ENCODE measurements around the gene ENAH.
"Not testable (repeated sequence)": the region's sequence is repeated elsewhere in the genome, so short reads cannot be mapped to it uniquely, and the experiment has no call there.

Gene ENAH

GRCh38 chr1:225642177-225642576, 10.7 kb downstream of the ENAH start:
- no peak for DNase-seq

DNA sequence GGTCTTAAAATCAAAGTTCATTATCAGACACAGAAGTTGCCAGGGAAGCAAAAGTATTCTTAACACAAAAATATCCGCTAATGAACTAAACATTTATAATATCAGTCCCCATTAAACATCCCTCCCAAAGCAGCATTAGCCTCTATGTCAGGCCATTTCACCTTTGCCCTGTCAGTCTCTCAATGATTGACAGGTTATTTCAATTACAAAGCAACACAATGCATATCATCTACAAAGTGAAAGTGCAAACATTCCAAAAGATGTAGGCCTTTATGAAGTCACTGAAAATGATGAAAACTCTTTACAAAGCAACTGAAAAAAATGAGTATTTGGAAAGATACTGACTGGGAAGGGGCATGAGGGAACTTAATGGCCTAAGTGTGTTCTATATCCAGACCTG, 14.1 kb downstream of the ENAH start:
- DNase-seq: no peak

- no peak for DNase-seq
Measured at GRCh38 chr1:225637651-225638199, 15.2 kb downstream of the ENAH start.

- not testable (repeated sequence) for DNase-seq
Measured at GRCh38 chr1:225636992-225637391, 15.9 kb downstream of the ENAH start.

- no peak for DNase-seq
Measured at GRCh38 chr1:225635649-225636048, 17.3 kb downstream of the ENAH start.

DNA sequence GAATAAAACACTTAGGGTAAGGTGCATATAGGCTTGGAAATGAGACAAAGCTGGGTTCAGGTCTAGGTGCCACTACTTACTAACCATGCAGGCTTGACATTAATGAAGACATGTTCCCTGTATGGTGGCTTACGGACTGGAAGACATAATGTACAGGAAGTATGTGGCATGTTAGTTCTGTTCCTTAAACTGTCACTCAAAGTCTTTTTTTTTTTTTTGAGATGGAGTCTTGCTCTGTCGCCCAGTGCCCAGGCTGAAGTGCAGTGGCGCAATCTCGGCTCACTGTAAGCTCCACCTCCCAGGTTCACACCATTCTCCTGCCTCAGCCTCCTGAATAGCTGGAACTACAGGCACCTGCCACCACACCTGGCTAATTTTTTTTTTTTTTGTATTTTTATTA, 20.1 kb downstream of the ENAH start:
- not testable (repeated sequence) for DNase-seq

- DNase-seq: no peak
Measured at GRCh38 chr1:225631021-225631663, 21.8 kb downstream of the ENAH start.

- no peak for DNase-seq
Measured at GRCh38 chr1:225629483-225629882, 23.4 kb downstream of the ENAH start.

GRCh38 chr1:225628794-225629193, 24.1 kb downstream of the ENAH start:
- not testable (repeated sequence) for DNase-seq

DNA sequence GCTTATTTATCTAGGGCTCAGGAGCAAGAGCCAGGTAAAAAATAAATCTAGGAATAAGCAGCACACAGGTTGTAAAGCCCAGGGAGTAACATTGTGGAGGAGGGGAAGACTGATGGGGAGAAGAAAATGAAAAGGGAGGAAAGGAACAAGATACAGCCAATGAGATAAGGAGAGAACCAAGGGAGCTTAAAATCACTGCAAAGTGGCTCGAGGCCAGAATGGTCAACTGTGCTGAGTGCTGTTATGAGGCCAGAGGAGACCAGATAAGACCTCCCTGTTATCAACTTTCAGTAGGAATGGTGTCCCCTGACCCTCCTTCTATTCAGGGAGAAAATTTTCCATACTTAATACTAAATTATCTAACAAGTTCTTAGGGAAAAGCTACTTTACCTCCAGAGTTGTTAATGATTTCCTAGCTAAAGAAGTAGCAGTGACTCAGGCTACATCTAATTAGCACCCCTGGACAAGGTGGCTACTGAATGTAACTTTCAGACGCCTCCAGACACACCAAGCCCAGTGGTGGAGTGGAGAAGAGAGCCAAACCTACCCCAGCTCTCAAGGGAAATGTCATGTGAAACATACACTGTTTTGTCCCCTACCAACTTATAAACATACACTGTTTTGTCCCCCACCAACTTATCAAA, 25.5 kb downstream of the ENAH start:
- DNase-seq: no peak

- no peak for DNase-seq
Measured at GRCh38 chr1:225626698-225627097, 26.2 kb downstream of the ENAH start.

DNA sequence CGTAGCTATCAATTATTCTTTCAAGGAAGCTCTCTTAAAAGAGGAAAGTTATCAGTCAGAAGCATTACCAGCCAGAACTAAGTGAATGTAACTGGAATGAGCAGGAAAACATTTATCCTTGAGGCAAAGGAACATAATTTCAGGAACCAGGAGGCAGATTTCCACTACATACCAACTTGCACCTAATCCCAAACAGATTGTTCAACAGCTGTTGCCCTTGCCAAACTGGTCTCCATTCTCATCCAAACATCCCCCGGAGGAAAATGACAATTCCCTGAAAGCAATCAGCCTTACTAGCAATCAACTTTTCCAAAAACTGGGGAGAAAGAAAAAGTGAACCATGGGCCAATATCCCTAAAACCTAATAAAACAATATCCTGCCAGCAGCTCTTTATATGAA, 35.0 kb downstream of the ENAH start:
- DNase-seq: no peak

DNA sequence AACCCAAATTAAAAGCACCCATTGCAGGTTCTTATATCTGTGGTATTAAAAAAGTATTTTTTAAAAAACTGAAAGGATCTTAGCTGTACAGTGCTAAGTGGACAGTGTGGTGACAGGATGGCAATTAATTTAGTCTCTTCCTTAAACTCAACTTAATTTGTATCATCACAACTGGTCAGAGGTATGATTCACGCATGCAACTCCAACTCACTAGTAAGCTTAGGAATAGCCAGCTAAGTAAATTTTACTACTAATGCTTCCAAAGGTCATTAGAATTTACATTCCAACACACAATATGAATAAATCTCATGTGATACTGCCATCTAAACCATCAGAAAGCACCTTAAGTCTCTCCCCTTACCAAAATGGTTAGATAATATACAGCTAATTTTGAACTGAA, 35.4 kb downstream of the ENAH start:
- no peak for DNase-seq

- DNase-seq: not testable (repeated sequence)
Measured at GRCh38 chr1:225615403-225615790, 37.5 kb downstream of the ENAH start.

GRCh38 chr1:225613006-225613405, 39.9 kb downstream of the ENAH start:
- DNase-seq: no peak

DNA sequence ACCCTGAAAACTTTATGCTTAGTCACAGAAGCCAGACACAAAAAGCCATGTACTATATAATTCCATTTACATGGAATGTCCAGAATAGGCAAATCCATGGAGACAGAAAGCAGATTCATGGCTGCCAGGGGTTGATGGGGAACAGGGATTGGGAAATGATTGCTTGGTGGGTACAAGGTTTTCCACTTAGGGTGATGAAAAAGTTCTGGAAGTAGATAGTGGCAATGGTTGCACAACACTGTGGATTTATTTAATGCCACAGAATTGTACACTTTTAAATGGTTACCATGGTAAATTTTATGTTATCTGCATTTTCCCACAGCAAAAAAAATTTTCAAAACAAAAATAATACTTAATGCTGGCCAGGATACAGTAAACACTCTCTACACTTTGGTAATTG, 40.6 kb downstream of the ENAH start:
- DNase-seq: no peak

DNA sequence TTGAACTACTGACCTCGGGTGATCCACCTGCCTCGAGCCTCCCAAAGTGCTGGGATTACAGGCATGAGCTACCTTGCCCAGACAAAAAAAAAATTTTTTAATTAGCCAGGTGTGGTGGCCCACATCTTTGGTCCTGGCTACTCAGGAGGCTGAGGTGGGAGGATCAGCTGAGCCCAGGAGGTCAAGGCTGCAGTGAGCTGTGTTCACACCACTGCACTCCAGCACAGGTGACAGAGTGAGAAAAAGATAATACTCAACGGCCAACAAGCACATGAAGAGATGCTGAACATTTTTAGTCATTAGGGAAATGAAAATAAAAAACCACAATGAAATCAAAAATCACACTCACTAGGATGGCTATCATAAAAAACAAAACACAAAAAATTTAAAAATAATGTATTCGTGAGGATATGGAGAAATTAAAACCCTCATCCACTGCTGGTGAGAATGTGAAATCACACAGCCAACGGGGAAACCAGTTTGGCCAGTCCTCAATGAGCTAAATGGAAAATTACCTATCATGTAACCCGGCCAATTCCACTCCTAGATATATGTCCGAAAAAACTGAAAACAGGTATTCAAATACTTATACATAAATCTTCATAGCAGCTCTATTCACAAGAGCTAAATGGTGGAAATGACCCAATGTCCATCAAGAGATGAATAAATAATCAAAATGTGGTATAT, 41.2 kb downstream of the ENAH start:
- no peak for DNase-seq

DNA sequence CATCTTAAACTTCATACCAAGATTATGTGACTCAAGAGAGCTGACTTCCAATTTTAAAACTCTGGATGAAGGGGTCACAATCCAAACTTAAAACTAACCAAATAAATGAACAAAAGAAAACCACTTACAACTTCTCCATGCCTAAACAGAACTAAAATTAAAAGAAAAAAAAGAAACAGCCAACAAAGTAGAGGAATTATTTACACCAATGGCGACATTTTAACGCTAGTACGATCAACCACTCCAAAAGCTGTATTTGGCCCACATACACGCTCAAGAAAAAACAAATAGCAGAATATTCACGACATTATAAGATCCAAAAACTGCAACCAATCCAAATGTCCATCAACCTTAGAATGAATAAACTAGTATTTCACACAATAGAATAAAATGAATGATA, 42.4 kb downstream of the ENAH start:
- DNase-seq: no peak

GRCh38 chr1:225608014-225608796, 44.7 kb downstream of the ENAH start:
- no peak for DNase-seq

GRCh38 chr1:225607355-225607754, 45.6 kb downstream of the ENAH start:
- DNase-seq: no peak

DNA sequence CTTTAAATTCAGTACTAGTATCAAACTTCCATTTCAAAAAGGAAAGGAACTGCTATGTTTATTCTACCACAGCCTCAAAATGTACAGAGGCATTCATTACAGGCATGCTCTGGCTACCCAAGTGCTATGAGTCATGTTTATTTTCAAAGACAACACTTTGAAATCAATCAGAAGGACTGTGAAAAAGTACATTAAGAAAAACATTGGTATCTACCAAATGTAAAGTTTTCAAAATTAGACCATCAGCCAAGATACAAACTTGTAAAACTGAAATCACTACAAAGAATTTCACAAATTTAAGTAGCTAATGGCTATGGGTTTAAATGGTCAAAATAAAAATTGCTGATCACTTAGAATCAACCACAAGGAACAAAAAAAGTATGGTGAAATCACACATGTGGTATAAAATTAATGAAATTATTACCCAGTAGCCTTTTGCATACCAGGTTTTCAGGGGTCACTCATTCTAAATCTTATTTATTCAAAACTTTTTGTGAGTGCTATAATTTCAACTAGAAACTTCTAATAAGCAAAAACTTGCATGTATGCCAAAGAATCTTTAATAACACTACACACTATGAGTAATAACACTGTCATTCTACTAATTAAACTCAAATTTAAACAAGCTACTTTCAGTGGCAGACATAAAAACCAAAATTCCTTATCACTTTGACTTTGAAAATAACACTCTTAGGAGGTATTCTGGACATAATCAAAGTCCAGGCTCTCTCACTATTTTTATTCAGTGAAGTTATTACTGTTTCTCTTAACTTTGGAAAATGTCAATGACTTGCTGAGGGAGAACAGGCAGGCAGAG, 49.2 kb downstream of the ENAH start:
- no peak for DNase-seq

- DNase-seq: no peak
Measured at GRCh38 chr1:225602590-225603206, 50.2 kb downstream of the ENAH start.

Measured in stimulated activated naive CD4-positive, alpha-beta T cell treated with Interleukin-2 at 50 U/mL for 16 hours (primary cell).